Endodermal cell (in vitro differentiated cells): ENCODE data around the gene IL3RA. TPM values are rescaled to one million over a fixed set of nuclear protein-coding genes. Genes with fewer than 3 reads are reported as not detected.
"Not testable (repeated sequence)": the region's sequence is repeated elsewhere in the genome, so short reads cannot be mapped to it uniquely, and the experiment has no call there.

Experiments
- DNase-seq: peaks from one replicate; pipeline ENCODE4 v3.0.0-alpha.2; 2017
- H3K27ac ChIP-seq: 2 replicates; pipeline ENCODE4 v1.5.1; 2013; ENCODE audit warnings: mild to moderate bottlenecking, low read depth, low read length, moderate library complexity
- H3K27me3 ChIP-seq: 2 replicates; pipeline ENCODE4 v1.6.1; 2013; ENCODE audit warnings: mild to moderate bottlenecking, low read length, moderate library complexity; ENCODE audit not compliant: insufficient read depth, control insufficient read depth, poor library complexity, severe bottlenecking
- H3K36me3 ChIP-seq: 2 replicates; pipeline ENCODE4 v1.7.0; 2013; ENCODE audit warnings: mild to moderate bottlenecking, low read length, moderate library complexity; ENCODE audit not compliant: control insufficient read depth, insufficient read depth
- H3K4me1 ChIP-seq: one replicate; pipeline ENCODE4 v1.7.0; 2013; ENCODE audit warnings: low read length; ENCODE audit not compliant: control insufficient read depth, insufficient read depth
- H3K4me3 ChIP-seq: 2 replicates; pipeline ENCODE4 v1.5.1; 2013; ENCODE audit warnings: mild to moderate bottlenecking, low read length, moderate library complexity
- H3K9ac ChIP-seq: 2 replicates; pipeline ENCODE4 v1.6.1; 2013; ENCODE audit warnings: mild to moderate bottlenecking, low read length, moderate library complexity; ENCODE audit not compliant: poor library complexity, severe bottlenecking; ENCODE audit errors: extremely low read depth
- H3K9me3 ChIP-seq: 2 replicates; pipeline ENCODE4 v1.6.1; 2013; ENCODE audit warnings: mild to moderate bottlenecking, low read length, moderate library complexity; ENCODE audit not compliant: control insufficient read depth
- H3K27ac Mint-ChIP-seq: 2 replicates; pipeline ENCODE4 v1.8.0; 2020; ENCODE audit warnings: mixed read lengths
- H3K27me3 Mint-ChIP-seq: 2 replicates; pipeline ENCODE4 v1.8.0; 2021; ENCODE audit warnings: mild to moderate bottlenecking, mixed read lengths; ENCODE audit not compliant: insufficient read depth
- H3K36me3 Mint-ChIP-seq: 2 replicates; pipeline ENCODE4 v1.8.0; 2020; ENCODE audit warnings: low read depth, mixed read lengths
- H3K4me1 Mint-ChIP-seq: 2 replicates; pipeline ENCODE4 v1.8.0; 2020; ENCODE audit warnings: mixed read lengths
- H3K4me3 Mint-ChIP-seq: 2 replicates; pipeline ENCODE4 v1.8.0; 2020; ENCODE audit warnings: mild to moderate bottlenecking, moderate library complexity, mixed read lengths
- H3K9me3 Mint-ChIP-seq: 2 replicates; pipeline ENCODE4 v1.8.0; 2020; ENCODE audit warnings: mild to moderate bottlenecking, mixed read lengths
- WGBS, 2 experiments: methylation state at CpG; one replicate each; pipeline versions ENCODE4 v1.1.5 to v1.1.7; 2013; ENCODE audit warnings: missing lambda C conversion rate in 2 of 2, mixed read lengths in 1 of 2; ENCODE audit not compliant: insufficient coverage in 1 of 2, insufficient read length in 1 of 2; 5-methylcytosine and 5-hydroxymethylcytosine counted together
- total RNA-seq, 2 donors: library from RNA; stranded (reverse); fragmentation: NEBNext Ultra II Directional in 1 of 2; extraction: Animal tissue kit (Norgen Biotek cat#: 25700) in 1 of 2; gene quantifications; 2 replicates in 1 of 2; 3 replicates in 1 of 2; pipeline ENCODE4 v1.2.1, GENCODE V29; 2021
- TF ChIP-seq, protein P1 (sequence below): fragments of 200-600 bp; sonication (generic); conservative IDR thresholded peaks from 2 replicates; pipeline ENCODE4 v1.5.0; 2021; ENCODE audit warnings: antibody characterized with exemption, mild to moderate bottlenecking

The IL3RA gene
- total RNA-seq, 2 donors from 2014 or later: not detected

- Mint-ChIP-seq H3K27ac (no peak overlapping the region), H3K9me3 (peaks cover 9% of the 10 kb centered on the region), H3K4me1 (peaks cover 3% of the 10 kb centered on the region), H3K36me3 (peaks cover 16% of the 10 kb centered on the region), H3K4me3 (no peak overlapping the region), H3K27me3 (no peaks in the 10 kb centered on the region)
- no peak overlapping the region for H3K9ac ChIP-seq
- TF ChIP-seq, protein P1, sequence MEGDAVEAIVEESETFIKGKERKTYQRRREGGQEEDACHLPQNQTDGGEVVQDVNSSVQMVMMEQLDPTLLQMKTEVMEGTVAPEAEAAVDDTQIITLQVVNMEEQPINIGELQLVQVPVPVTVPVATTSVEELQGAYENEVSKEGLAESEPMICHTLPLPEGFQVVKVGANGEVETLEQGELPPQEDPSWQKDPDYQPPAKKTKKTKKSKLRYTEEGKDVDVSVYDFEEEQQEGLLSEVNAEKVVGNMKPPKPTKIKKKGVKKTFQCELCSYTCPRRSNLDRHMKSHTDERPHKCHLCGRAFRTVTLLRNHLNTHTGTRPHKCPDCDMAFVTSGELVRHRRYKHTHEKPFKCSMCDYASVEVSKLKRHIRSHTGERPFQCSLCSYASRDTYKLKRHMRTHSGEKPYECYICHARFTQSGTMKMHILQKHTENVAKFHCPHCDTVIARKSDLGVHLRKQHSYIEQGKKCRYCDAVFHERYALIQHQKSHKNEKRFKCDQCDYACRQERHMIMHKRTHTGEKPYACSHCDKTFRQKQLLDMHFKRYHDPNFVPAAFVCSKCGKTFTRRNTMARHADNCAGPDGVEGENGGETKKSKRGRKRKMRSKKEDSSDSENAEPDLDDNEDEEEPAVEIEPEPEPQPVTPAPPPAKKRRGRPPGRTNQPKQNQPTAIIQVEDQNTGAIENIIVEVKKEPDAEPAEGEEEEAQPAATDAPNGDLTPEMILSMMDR: no peak
- no peak for DNase-seq
- H3K27me3 ChIP-seq: no peaks in the 10 kb centered on the region
- no peaks in the 10 kb centered on the region for H3K36me3 ChIP-seq
- WGBS, 2 experiments: 87 to 88% methylated on average over 2 of the region's 2 CpGs
- no peak overlapping the region for H3K27ac ChIP-seq
- no peaks in the 10 kb centered on the region for H3K4me1 ChIP-seq
- H3K9me3 ChIP-seq: no peaks in the 10 kb centered on the region
- no peak overlapping the region for H3K4me3 ChIP-seq
Observed at GRCh38 chrX:1360171-1360570, 23.6 kb downstream of the IL3RA start.

DNA sequence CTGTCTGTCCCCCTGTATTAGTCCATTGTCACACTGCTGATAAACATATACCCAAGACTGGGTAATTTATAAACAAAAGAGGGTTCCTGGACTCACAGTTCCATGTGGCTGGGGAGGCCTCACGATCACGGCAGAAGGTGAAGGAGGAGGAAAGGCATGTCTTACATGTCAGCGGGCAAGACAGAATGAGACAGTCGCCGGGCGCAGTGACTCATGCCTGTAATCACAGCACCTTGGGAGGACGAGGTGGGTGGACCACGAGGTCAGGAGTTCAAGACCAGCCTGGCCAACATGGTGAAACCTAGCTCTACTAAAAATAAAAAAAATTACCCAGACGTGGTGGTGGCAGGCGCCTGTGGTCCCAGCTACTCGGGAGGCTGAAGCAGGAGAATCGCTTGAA lies 24.7 kb downstream of the IL3RA start:
- Mint-ChIP-seq H3K4me3 (no peak overlapping the region), H3K27me3 (no peaks in the 10 kb centered on the region), H3K27ac (no peak overlapping the region), H3K4me1 (no peaks in the 10 kb centered on the region), H3K36me3 (peaks cover 16% of the 10 kb centered on the region), H3K9me3 (peaks cover 9% of the 10 kb centered on the region)
- no peak overlapping the region for H3K9ac ChIP-seq
- no peak overlapping the region for H3K4me3 ChIP-seq
- H3K9me3 ChIP-seq: no peaks in the 10 kb centered on the region
- TF ChIP-seq, protein P1: no peak
- peak; percentile 55 for DNase-seq
- H3K4me1 ChIP-seq: no peaks in the 10 kb centered on the region
- H3K27ac ChIP-seq: no peak overlapping the region
- WGBS, 2 experiments: 85 to 94% methylated on average over 8 to 12 of the region's 12 CpGs
- no peaks in the 10 kb centered on the region for H3K27me3 ChIP-seq
- no peaks in the 10 kb centered on the region for H3K36me3 ChIP-seq

GRCh38 chrX:1361910-1362309 lies 25.3 kb downstream of the IL3RA start:
- no peak overlapping the region for H3K4me3 Mint-ChIP-seq
- Histone ChIP-seq H3K4me3 (no peak overlapping the region), H3K27me3 (no peaks in the 10 kb centered on the region), H3K27ac (no peak overlapping the region), H3K9ac (no peak overlapping the region), H3K36me3 (no peaks in the 10 kb centered on the region), H3K4me1 (no peaks in the 10 kb centered on the region), H3K9me3 (no peaks in the 10 kb centered on the region)
- TF ChIP-seq, protein P1: no peak
- no peaks in the 10 kb centered on the region for H3K27me3 Mint-ChIP-seq
- 90 to 92% methylated on average over 2 of the region's 2 CpGs for WGBS, 2 experiments
- DNase-seq: no peak
- H3K9me3 Mint-ChIP-seq: peaks cover 9% of the 10 kb centered on the region
- no peaks in the 10 kb centered on the region for H3K4me1 Mint-ChIP-seq
- H3K36me3 Mint-ChIP-seq: peaks cover 16% of the 10 kb centered on the region
- H3K27ac Mint-ChIP-seq: no peak overlapping the region

- DNase-seq, H3K4me1 Mint-ChIP-seq, H3K9me3 ChIP-seq, H3K36me3 ChIP-seq, H3K27me3 ChIP-seq, H3K9ac ChIP-seq, H3K9me3 Mint-ChIP-seq, H3K4me1 ChIP-seq, H3K4me3 ChIP-seq, H3K27ac Mint-ChIP-seq, H3K27me3 Mint-ChIP-seq, H3K27ac ChIP-seq, H3K36me3 Mint-ChIP-seq, H3K4me3 Mint-ChIP-seq: not testable (repeated sequence)
- WGBS, 2 experiments: no CpG with 5 or more reads among the region's 63 CpGs
Observed at GRCh38 chrX:1366363-1366762, 29.8 kb downstream of the IL3RA start.
